DOHH2 (cell line): ENCODE data around the gene SLC7A4.

Source experiments
- H3F3A ChIP-seq: fragments of 200-600 bp; sonication (generic), shearing (Covaris generic); 2 replicates; pipeline ENCODE4 v1.6.0; 2016; ENCODE audit warnings: antibody characterized with exemption, mild to moderate bottlenecking; ENCODE audit not compliant: control insufficient read depth, insufficient read depth
- H3K27ac ChIP-seq: fragments of 200-600 bp; sonication (generic); 2 replicates; pipeline ENCODE4 v1.5.1; 2014; ENCODE audit warnings: low read depth, mild to moderate bottlenecking, low read length, moderate library complexity
- H3K27me3 ChIP-seq: fragments of 200-600 bp; sonication (generic); 2 replicates; pipeline ENCODE4 v1.6.1; 2014; ENCODE audit warnings: mild to moderate bottlenecking, low read length, mixed read lengths; ENCODE audit not compliant: control insufficient read depth
- H3K36me3 ChIP-seq: fragments of 200-600 bp; sonication (generic); 2 replicates; pipeline ENCODE4 v1.6.1; 2014; ENCODE audit warnings: mild to moderate bottlenecking, low read length, moderate library complexity, mixed read lengths; ENCODE audit not compliant: control insufficient read depth
- H3K4me1 ChIP-seq: fragments of 200-600 bp; sonication (generic); 2 replicates; pipeline ENCODE4 v1.6.1; 2014; ENCODE audit warnings: mild to moderate bottlenecking, low read length, mixed read lengths; ENCODE audit not compliant: control insufficient read depth
- H3K4me2 ChIP-seq: fragments of 200-600 bp; sonication (generic); 2 replicates; pipeline ENCODE4 v1.6.0; 2014; ENCODE audit warnings: mild to moderate bottlenecking, low read length, moderate library complexity
- H3K4me3 ChIP-seq: fragments of 200-600 bp; sonication (generic); 2 replicates; pipeline ENCODE4 v1.5.1; 2014; ENCODE audit warnings: mild to moderate bottlenecking, low read length, mixed read lengths
- H3K79me2 ChIP-seq: fragments of 200-600 bp; sonication (generic); 2 replicates; pipeline ENCODE4 v1.6.1; 2014; ENCODE audit warnings: mild to moderate bottlenecking, low read length, mixed read lengths; ENCODE audit not compliant: control insufficient read depth
- H3K9me2 ChIP-seq: fragments of 200-600 bp; sonication (generic); replicated peaks from 2 replicates; pipeline ENCODE4 v1.6.1; 2014; ENCODE audit warnings: mild to moderate bottlenecking, low read length, mixed read lengths; ENCODE audit not compliant: control insufficient read depth
- H3K9me3 ChIP-seq: fragments of 200-600 bp; sonication (generic); 2 replicates; pipeline ENCODE4 v1.6.1; 2014; ENCODE audit warnings: antibody characterized with exemption, low read length, mixed read lengths; ENCODE audit not compliant: control insufficient read depth, insufficient read depth
- H4K20me1 ChIP-seq: fragments of 200-600 bp; sonication (generic); 2 replicates; pipeline ENCODE4 v1.6.0; 2014; ENCODE audit warnings: low read depth, mild to moderate bottlenecking, antibody characterized with exemption, low read length, moderate library complexity; ENCODE audit not compliant: control insufficient read depth, insufficient read depth
- EZH2phosphoT487 ChIP-seq: fragments of 200-600 bp; sonication (generic); IDR thresholded peaks from 2 replicates; pipeline ENCODE4 v1.6.1; 2017; ENCODE audit warnings: borderline replicate concordance, mild to moderate bottlenecking, antibody characterized with exemption, low read length, moderate library complexity, mixed read lengths
- TF ChIP-seq, protein P1 (sequence below): fragments of 200-600 bp; sonication (generic); IDR thresholded peaks from one replicate; pipeline ENCODE4 v1.5.1; 2014; ENCODE audit warnings: antibody characterized with exemption, mild to moderate bottlenecking, low read depth, low read length; ENCODE audit not compliant: poor library complexity, severe bottlenecking

SLC7A4 gene

DNA sequence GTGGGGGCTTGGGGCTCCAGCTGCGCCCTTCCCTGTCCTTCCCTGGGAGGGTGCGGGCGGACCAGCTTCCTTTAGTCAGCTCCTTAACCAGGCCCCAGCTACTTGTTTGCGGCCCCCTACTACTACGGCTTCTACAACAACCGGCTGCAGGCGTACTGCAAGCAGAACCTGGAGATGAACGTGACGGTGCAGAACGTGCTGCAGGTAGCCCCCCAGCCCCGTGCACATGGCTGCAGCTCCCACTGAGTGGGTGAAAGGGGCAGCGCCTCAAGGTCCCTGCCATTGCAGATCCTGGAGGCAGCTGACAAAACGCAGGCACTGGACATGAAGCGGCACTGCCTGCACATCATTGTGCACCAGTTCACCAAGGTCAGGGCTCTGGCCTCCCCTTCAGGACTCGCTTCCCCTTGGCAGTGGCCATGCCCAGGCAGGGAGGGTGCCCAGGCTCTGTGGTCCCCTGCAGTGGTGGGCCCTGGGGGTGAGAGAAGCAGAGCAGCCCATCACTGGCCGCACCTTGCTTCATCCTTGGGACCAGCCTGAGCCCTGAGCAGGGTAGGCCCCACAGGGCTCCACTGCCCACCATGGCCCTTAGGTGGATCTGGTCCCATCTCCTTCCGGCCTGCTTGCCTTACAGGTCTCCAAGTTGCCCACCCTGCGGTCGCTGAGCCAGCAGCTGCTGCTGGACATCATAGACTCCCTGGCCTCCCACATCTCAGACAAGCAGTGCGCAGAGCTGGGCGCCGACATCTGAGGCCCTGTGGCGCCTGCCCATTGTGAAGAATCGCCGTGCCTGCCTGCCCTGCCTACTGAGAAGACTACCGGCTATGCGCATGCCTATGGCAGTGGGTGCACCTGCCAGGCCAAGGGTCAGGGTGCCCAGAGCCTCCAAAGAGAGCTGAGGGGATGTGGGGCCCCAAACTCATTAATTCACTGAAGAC lies 35.5 kb downstream of the SLC7A4 start:
- Histone ChIP-seq H3K36me3 (peaks cover 66% of the 10 kb centered on the region), H3K9me2 (no peaks in the 10 kb centered on the region), H3K4me2 (no peak overlapping the region), H3K79me2 (peaks cover 23% of the 10 kb centered on the region), H3F3A (peaks cover 3% of the 10 kb centered on the region), H3K9me3 (no peaks in the 10 kb centered on the region), H4K20me1 (no peaks in the 10 kb centered on the region), H3K4me3 (no peak overlapping the region), H3K27me3 (no peaks in the 10 kb centered on the region), H3K27ac (no peak overlapping the region), H3K4me1 (peaks cover 14% of the 10 kb centered on the region)
- TF ChIP-seq, protein P1, sequence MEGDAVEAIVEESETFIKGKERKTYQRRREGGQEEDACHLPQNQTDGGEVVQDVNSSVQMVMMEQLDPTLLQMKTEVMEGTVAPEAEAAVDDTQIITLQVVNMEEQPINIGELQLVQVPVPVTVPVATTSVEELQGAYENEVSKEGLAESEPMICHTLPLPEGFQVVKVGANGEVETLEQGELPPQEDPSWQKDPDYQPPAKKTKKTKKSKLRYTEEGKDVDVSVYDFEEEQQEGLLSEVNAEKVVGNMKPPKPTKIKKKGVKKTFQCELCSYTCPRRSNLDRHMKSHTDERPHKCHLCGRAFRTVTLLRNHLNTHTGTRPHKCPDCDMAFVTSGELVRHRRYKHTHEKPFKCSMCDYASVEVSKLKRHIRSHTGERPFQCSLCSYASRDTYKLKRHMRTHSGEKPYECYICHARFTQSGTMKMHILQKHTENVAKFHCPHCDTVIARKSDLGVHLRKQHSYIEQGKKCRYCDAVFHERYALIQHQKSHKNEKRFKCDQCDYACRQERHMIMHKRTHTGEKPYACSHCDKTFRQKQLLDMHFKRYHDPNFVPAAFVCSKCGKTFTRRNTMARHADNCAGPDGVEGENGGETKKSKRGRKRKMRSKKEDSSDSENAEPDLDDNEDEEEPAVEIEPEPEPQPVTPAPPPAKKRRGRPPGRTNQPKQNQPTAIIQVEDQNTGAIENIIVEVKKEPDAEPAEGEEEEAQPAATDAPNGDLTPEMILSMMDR, result no peak
- TF ChIP-seq EZH2phosphoT487, result no peak

DNA sequence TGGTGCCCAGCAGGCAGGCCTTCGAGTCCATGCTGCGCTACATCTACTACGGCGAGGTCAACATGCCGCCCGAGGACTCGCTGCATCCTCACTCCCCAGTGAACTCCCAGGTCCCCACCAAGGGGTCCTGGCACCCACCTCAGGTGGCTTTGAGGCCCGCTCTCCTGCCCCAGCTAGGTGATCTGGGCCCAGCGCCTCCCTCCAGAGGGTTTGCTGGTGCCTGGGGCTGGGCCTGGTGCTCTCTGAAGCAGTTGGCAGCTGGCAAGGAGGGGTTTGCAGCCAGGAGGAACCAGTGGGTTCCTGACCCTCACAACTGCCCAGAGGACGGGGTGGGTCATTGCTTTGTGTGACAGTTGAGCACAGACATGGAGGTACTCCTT lies 36.3 kb downstream of the SLC7A4 start:
- Histone ChIP-seq H3K4me3 (no peak overlapping the region), H4K20me1 (no peaks in the 10 kb centered on the region), H3K27me3 (no peaks in the 10 kb centered on the region), H3K4me2 (no peak overlapping the region), H3K9me3 (no peaks in the 10 kb centered on the region), H3F3A (peaks cover 3% of the 10 kb centered on the region), H3K79me2 (peaks cover 17% of the 10 kb centered on the region), H3K27ac (no peak overlapping the region), H3K4me1 (peaks cover 10% of the 10 kb centered on the region), H3K36me3 (peaks cover 66% of the 10 kb centered on the region), H3K9me2 (no peaks in the 10 kb centered on the region)
- TF ChIP-seq EZH2phosphoT487, result no peak
- TF ChIP-seq, protein P1, result no peak

DNA sequence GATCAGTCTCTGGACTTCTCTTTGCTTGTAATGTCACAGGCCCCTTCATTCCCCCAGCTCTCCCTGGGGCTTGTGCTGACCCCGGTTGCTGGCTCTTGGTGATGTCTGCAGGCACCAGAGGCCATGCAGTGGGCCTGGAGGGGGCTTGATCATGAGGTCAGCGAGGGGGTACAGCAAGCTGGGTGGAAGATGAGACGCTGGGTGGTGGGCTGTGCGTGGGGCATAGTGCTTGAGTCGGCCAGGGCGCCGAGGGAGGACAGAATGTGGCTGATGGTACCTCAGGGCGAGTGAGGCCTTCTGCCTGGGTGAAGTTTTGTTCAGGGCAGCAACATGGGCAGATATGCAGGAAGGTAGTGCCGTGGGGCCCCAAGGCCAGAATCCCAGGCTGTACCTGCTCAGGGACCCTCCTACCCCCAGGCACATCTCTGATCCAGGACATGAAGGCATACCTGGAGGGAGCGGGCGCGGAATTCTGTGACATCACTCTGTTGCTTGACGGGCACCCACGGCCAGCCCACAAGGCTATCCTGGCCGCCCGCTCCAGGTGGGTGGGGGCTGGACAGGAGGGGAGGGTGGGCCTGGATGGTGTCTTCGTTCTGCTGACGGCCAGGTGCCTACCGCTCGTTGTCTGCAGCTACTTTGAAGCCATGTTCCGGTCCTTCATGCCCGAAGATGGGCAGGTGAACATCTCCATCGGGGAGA lies 36.9 kb downstream of the SLC7A4 start:
- Histone ChIP-seq H4K20me1 (no peaks in the 10 kb centered on the region), H3K27me3 (no peaks in the 10 kb centered on the region), H3K9me3 (no peaks in the 10 kb centered on the region), H3K79me2 (peaks cover 12% of the 10 kb centered on the region), H3K4me1 (peaks cover 8% of the 10 kb centered on the region), H3K36me3 (peaks cover 65% of the 10 kb centered on the region), H3K27ac (no peak overlapping the region), H3K4me3 (no peak overlapping the region), H3F3A (peaks cover 3% of the 10 kb centered on the region), H3K4me2 (no peak overlapping the region), H3K9me2 (no peaks in the 10 kb centered on the region)
- no peak for TF ChIP-seq EZH2phosphoT487
- TF ChIP-seq, protein P1, result no peak
